GM18526 (cell line): ENCODE results near the gene SGCD.

Experiments used
- POLR2A ChIP-seq: IDR thresholded peaks from 3 replicates; pipeline ENCODE4 v1.6.1; 2011; ENCODE audit not compliant: insufficient read length; ENCODE audit errors: extremely low read depth

Gene SGCD

GRCh38 chr5:156715287-156715686, 388.3 kb downstream of the SGCD start:
- TF ChIP-seq POLR2A: no peak

GRCh38 chr5:156716591-156717380, 389.8 kb downstream of the SGCD start:
- TF ChIP-seq POLR2A: no peak

- no peak for TF ChIP-seq POLR2A
Measured at GRCh38 chr5:156718985-156719384, 392.0 kb downstream of the SGCD start.

- TF ChIP-seq POLR2A: no peak
Measured at GRCh38 chr5:156722358-156722757, 395.4 kb downstream of the SGCD start.

GRCh38 chr5:156735477-156735876, 408.5 kb downstream of the SGCD start:
- no peak for TF ChIP-seq POLR2A

GRCh38 chr5:156741516-156741915, 414.6 kb downstream of the SGCD start:
- TF ChIP-seq POLR2A: no peak

- no peak for TF ChIP-seq POLR2A
Measured at GRCh38 chr5:156753846-156754245, 426.9 kb downstream of the SGCD start.

- no peak for TF ChIP-seq POLR2A
Measured at GRCh38 chr5:156755421-156756087, 428.6 kb downstream of the SGCD start.

- no peak for TF ChIP-seq POLR2A
Measured at GRCh38 chr5:156758011-156758791, 431.2 kb downstream of the SGCD start.

- no peak for TF ChIP-seq POLR2A
Measured at GRCh38 chr5:156759156-156759555, 432.2 kb downstream of the SGCD start.

- no peak for TF ChIP-seq POLR2A
Measured at GRCh38 chr5:156762771-156763170, 435.8 kb downstream of the SGCD start.

- no peak for TF ChIP-seq POLR2A
Measured at GRCh38 chr5:156764176-156764971, 437.4 kb downstream of the SGCD start.

- TF ChIP-seq POLR2A: no peak
Measured at GRCh38 chr5:156774273-156774672, 447.3 kb downstream of the SGCD start.

GRCh38 chr5:156778139-156778706, 451.3 kb downstream of the SGCD start:
- TF ChIP-seq POLR2A: no peak

- no peak for TF ChIP-seq POLR2A
Measured at GRCh38 chr5:156778752-156779151, 451.8 kb downstream of the SGCD start.
